Large intestine (tissue), 3 donors: ENCODE results near the gene CTCFL. TPM values are rescaled to one million over a fixed set of nuclear protein-coding genes. Genes with fewer than 3 reads are reported as not detected.
A peak's percentile ranks its signal among the peaks of the same experiment; 100 is the strongest.

ENCODE experiments used
- DNase-seq, 2 donors: peaks; one replicate each; pipeline versions ENCODE4 v3.0.0 to v3.0.0-alpha.2; 2013
- H3K27ac ChIP-seq: one replicate; pipeline ENCODE4 v1.5.1; 2013; ENCODE audit warnings: low read length
- H3K27me3 ChIP-seq: 2 replicates; pipeline ENCODE4 v1.6.1; 2013; ENCODE audit warnings: low read length; ENCODE audit not compliant: control insufficient read depth, insufficient read depth
- H3K36me3 ChIP-seq: 2 replicates; pipeline ENCODE4 v1.6.1; 2013; ENCODE audit warnings: low read length; ENCODE audit not compliant: control insufficient read depth, insufficient read depth
- H3K4me1 ChIP-seq: one replicate; pipeline ENCODE4 v1.6.1; 2013; ENCODE audit warnings: low read length; ENCODE audit not compliant: control insufficient read depth, insufficient read depth
- H3K4me3 ChIP-seq: one replicate; pipeline ENCODE4 v1.5.1; 2013; ENCODE audit warnings: low read length
- H3K9me3 ChIP-seq: one replicate; pipeline ENCODE4 v1.6.1; 2013; ENCODE audit warnings: mild to moderate bottlenecking, low read depth, low read length, moderate library complexity; ENCODE audit not compliant: control insufficient read depth
- WGBS: methylation state at CpG from one replicate; pipeline ENCODE4 v1.1.5; 2013; ENCODE audit warnings: low lambda C conversion rate; ENCODE audit not compliant: insufficient coverage; 5-methylcytosine and 5-hydroxymethylcytosine counted together
- polyA plus RNA-seq: library from polyadenylated mRNA; unstranded; fragments of 120-200 nt; gene quantifications from one replicate; pipeline ENCODE4 v1.2.1, GENCODE V29; 2013

The CTCFL gene
- polyA plus RNA-seq, 1 donor, result 0.03 TPM

DNA sequence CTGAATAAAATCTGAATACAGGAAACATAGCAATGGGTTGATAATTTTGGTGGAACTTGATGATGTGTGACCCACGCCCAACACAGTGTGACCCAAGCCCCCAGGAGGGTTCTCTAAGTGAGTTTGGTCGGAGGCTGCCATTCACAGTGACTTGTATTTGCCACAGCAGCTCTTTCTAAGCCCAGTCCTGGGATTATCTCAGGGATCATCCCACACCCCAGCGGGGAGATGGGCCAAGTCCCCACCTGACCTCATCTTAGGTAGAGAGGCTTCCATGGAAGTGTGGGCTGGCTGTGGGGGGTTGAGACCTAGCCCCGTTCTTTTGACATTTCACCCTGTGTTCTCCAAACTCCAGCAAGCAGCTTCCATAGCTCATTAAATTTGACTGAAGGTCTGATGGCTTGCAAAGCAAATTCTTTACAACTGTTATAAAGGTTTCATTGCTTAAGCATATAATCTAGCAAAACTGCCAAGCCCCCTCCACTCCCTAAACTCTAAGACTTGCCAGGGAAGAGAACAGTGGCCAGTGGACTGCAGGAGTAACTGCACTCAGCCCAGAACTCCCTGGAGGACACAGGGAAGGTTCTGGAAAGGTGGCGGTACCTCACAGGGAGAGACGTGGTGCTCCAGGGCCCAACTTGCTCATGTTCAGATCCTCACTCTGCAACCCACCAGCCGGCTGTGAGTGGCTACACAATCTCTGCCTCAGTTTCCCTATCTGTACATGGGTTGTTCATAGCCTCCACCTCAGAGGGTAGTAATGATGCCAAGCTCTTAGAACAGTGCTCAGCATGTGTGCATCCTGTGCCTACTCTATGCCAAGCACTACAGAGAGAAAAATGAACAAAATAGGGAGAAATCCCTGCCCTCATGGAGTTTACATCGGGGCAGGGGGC is 35.0 kb upstream of the CTCFL start:
- DNase-seq, result no peak
- H3K27ac ChIP-seq, result peak overlapping the region; percentile 59

DNA sequence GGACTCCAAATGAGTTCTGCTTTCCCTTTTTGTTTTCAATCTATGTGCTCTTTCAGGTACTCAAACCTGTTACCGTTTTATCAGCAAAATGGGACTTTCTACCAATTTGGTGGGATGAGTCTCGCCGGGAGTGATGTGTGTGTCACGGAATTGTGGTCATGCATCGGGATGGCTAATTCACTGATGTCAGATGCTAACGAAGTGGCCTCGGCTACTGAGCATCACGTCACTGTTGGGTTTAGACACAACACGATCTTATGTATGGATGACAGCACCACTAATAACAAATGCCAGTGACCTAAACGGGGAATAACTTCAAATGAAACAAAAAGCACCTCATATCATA is 34.3 kb upstream of the CTCFL start:
- H3K4me3 ChIP-seq, result no peak overlapping the region
- no peaks in the 10 kb centered on the region for H3K27me3 ChIP-seq
- H3K36me3 ChIP-seq, result peaks cover 19% of the 10 kb centered on the region
- DNase-seq, result no peak
- H3K4me1 ChIP-seq, result peaks cover 37% of the 10 kb centered on the region
- WGBS, result 70% methylated on average over 2 of the region's 10 CpGs
- peaks cover 29% of the 10 kb centered on the region for H3K9me3 ChIP-seq
- peak overlapping the region; percentile 59 for H3K27ac ChIP-seq

More for the DNA sequence above, 35.0 kb upstream of the CTCFL start:
- Histone ChIP-seq H3K27me3 (no peaks in the 10 kb centered on the region), H3K4me1 (peaks cover 37% of the 10 kb centered on the region), H3K36me3 (peaks cover 22% of the 10 kb centered on the region), H3K9me3 (peaks cover 29% of the 10 kb centered on the region), H3K4me3 (no peak overlapping the region)
- no CpG with 5 or more reads among the region's 8 CpGs for WGBS

DNA sequence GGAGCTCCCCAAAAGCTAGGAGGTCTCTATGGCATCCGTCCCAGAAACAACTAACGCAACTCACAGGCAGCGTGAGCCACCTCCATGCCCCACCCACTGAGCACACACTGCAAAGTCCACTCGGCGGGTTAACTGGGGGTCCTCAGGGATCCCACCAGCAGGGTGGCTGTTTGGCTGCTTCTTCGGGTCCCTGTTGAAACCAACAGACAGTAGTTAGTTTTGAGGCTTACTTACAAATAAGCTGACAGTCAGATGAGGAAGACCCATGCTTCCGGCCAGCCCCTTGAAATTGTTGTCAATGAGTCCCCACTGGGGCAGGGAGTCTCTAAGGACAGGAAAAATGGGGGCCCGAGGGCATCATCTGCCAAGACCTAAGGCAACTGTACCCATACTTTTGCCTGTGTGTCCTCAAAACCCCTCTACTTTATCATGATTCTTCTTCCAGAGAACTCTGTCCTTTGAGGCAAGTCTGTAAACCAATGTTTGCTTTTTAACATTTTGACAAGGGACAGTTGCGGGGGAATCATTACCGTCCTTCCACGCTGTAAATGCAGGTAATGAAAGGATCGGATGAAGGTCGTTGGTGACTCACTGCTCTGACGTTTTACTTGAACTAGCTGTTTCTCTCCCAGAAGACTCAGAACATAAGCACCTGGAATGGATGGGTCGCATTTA is 33.8 kb upstream of the CTCFL start:
- peaks cover 25% of the 10 kb centered on the region for H3K9me3 ChIP-seq
- H3K4me1 ChIP-seq, result peaks cover 37% of the 10 kb centered on the region
- no peak overlapping the region for H3K4me3 ChIP-seq
- DNase-seq, result peak; percentile 64 to 87
- WGBS, result no CpG with 5 or more reads among the region's 15 CpGs
- H3K36me3 ChIP-seq, result peaks cover 14% of the 10 kb centered on the region
- H3K27me3 ChIP-seq, result no peaks in the 10 kb centered on the region
- peak overlapping the region; percentile 59 for H3K27ac ChIP-seq

DNA sequence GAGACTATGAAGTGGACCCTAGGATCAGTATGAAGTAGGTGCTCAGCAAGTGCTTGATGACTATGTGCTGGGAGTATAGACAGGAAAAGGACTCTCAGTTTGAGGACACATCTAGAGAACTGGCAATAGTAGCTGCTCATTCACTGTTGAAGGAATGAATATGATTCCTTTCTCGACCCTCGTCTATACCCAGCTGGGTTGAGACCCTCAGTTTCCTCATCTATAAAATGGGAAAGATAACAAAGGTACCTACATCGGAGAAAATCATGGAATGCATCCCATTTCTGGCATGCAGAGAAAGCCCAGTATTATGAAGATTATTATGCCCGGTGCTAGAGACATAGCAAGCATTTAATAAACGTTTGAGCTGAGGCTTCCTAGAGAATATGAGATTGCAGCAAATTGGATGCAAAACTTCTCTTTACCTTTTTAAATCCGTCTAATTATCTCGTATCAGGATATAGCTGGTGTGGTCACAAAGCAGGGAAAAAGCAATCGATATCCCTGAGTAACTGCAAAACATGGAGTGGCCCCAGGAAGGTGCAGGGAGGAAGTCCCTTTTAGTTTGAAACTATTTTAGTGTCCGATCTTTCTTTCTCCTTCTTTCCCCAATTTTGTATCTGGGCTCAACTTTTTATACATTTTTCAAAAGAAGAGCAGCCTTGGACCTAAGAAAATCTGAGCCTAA is 33.1 kb upstream of the CTCFL start:
- WGBS, result 51% methylated on average over 4 of the region's 9 CpGs
- H3K4me3 ChIP-seq, result no peak overlapping the region
- H3K27ac ChIP-seq, result peak overlapping the region; percentile 59

DNA sequence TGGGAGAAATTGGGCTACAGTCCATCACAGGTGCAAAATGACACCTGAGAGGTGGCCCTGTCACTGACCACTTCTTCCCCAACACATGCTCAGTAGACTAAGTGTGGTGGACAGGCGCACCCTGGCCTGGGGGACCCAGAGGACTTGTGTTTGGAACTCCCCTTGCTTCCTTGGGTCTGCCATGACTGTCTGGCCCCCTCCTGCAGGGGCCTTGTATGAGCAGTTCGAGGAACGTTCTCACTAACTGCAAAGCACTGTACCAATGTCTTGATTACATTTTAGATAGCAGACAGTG is 32.0 kb upstream of the CTCFL start:
- no peaks in the 10 kb centered on the region for H3K36me3 ChIP-seq
- no CpG with 5 or more reads among the region's 3 CpGs for WGBS
- no peaks in the 10 kb centered on the region for H3K27me3 ChIP-seq
- peaks cover 36% of the 10 kb centered on the region for H3K4me1 ChIP-seq
- H3K9me3 ChIP-seq, result peaks cover 8% of the 10 kb centered on the region
- H3K4me3 ChIP-seq, result no peak overlapping the region
- no peak for DNase-seq
- no peak overlapping the region for H3K27ac ChIP-seq

More for the DNA sequence above, 33.1 kb upstream of the CTCFL start:
- Histone ChIP-seq H3K27me3 (no peaks in the 10 kb centered on the region), H3K9me3 (peaks cover 20% of the 10 kb centered on the region), H3K36me3 (peaks cover 7% of the 10 kb centered on the region), H3K4me1 (peaks cover 37% of the 10 kb centered on the region)
- no peak for DNase-seq

DNA sequence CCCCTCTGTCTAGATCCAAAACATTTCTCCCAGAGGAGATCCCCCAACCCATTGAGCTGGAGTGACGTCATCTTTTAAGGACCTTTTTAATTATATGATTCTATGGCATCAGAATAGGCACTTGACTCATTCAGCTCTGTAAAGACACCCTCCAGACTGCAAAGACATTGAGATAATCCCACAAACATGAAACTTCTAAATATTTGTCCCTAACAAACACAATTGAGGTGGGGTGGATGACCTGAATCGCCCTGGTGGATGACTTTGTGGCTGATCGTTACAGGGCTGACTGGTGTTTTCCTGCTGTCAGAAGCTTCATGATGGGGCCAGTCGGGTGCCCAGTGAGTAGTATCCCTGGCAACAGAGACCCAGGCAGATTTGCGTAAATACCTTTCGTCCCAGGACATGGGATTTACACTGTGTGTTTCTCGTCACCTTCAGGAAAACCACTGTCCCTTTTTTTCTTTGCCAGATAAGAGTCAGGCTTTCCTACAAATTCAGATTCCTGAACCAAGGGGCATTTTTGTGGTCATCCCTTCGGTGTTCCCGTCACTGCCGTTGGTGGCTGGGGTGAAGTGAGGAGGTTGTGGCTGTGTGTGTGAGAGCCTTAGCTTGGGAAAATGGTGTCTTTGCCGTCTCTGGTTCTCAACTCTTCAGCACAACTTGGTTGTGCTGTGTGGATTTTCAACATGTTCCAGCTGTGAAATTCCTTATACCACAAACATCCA is 30.7 kb upstream of the CTCFL start:
- Histone ChIP-seq H3K4me3 (no peak overlapping the region), H3K27ac (no peak overlapping the region), H3K27me3 (no peaks in the 10 kb centered on the region), H3K9me3 (no peaks in the 10 kb centered on the region), H3K36me3 (no peaks in the 10 kb centered on the region), H3K4me1 (peaks cover 25% of the 10 kb centered on the region)
- WGBS, result 100% methylated on average over 3 of the region's 11 CpGs
- no peak for DNase-seq

DNA sequence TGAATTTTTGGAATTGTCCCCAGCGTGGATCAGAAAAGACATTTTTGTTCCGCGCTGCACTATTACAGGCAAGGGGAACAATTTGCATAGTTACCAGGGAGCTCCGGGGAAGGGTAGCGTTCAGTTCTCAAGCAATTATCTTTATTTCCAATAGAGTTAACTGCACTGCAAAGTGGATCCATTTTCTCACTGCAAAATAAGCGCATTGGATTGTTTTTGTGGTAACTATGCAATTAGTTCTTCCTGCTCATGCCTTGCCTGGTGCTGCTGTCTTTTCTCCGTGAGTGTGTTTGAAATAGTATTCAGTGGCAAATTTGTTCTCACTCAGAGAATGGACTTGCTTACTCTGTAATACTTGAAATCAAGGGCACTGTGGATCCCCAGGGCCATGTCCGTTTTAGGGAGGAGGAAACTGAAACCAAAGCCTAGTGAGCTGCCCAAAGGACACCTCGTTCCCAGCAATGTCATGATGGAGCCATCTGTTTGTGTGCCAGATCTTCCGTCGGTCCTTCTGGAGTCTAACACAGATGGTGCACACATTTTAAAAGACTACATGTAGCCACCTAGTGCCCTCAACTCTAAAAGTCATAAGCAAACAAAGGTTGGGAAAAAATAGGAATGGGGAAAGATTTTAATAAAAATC is 28.6 kb upstream of the CTCFL start:
- Histone ChIP-seq H3K27me3 (no peaks in the 10 kb centered on the region), H3K27ac (no peak overlapping the region), H3K9me3 (no peaks in the 10 kb centered on the region), H3K36me3 (no peaks in the 10 kb centered on the region), H3K4me1 (peaks cover 6% of the 10 kb centered on the region), H3K4me3 (no peak overlapping the region)
- no peak for DNase-seq
- 100% methylated on average over 1 of the region's 11 CpGs for WGBS

DNA sequence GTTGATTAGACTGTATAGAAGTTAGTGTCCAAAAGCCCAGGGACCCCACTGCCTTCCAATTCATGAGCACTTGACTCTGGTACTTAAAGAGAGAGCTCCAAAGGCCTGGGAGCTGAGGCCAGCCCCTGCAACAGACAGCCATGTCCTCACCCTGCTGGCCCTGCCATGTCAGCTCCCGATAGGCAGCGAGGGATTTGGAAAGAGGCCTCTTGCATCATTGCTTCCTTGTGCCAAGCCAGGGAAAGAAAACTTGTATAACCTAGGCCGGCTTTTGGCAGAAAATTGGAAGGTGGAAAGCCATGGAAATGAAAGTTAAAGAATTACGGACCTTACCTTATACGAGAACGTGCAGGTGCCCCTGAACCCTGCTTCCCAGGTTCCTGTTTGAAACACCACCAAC is 27.5 kb upstream of the CTCFL start:
- Histone ChIP-seq H3K27ac (no peak overlapping the region), H3K4me3 (no peak overlapping the region), H3K36me3 (no peaks in the 10 kb centered on the region), H3K4me1 (peaks cover 2% of the 10 kb centered on the region), H3K9me3 (no peaks in the 10 kb centered on the region), H3K27me3 (no peaks in the 10 kb centered on the region)
- 89% methylated on average over 3 of the region's 6 CpGs for WGBS
- DNase-seq, result no peak

DNA sequence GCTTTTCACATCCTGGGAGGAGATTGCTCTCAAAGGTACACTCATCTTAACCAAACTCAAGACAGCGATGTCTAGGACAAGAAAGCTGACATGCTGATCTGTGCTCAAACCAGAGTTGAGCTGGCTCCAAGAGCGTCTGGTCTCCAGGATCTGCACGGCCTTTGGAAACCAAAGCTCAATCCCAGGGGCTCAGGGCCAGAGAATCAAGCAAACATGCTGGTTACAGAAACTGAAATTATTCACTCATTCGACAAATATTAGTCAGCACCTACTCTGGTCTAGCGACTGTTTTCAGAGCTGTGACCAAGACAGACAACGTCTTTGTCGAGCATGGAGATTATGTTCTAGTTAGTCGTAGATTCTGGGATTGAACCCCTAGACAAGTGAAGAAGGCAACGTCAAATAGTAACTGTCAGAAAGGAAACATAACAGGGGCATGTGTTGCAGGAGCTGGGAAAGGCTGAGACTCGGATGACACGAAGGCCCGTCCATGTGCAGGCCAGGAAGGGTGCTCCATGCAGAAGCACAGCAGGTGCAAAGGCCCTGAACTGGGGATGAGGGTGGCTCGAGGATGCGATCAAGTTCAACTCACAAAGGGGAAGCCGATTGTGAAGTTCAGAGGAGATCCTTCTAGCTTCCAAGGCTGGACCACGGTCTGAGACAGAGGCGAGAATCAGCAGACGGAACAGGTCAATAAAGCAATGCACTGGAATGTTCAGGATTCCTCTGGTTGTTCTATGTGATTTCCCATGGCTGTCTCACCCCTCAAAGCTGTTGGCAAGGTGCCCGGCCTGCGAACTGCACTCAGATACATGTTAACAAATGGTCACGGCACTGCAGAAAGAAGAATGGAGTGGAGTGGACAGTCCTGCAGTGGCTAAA is 23.5 kb upstream of the CTCFL start:
- Histone ChIP-seq H3K4me1 (peaks cover 27% of the 10 kb centered on the region), H3K27me3 (no peaks in the 10 kb centered on the region), H3K36me3 (no peaks in the 10 kb centered on the region), H3K4me3 (no peak overlapping the region), H3K9me3 (peaks cover 2% of the 10 kb centered on the region), H3K27ac (no peak overlapping the region)
- whole genome bisulfite sequencing, result 67% methylated on average over 4 of the region's 21 CpGs
- no peak for DNase-seq
